WTC11 (cell line): ENCODE results near the gene NACC2.

ENCODE experiments used
- ATF1 ChIP-seq: sonication (generic); formaldehyde crosslinking; IDR thresholded peaks from 2 replicates; pipeline ENCODE4 v1.8.1; 2023; ENCODE audit warnings: mild to moderate bottlenecking, moderate library complexity, missing genetic modification reagents
- EMX1 ChIP-seq: fragments of 250-450 bp; sonication (Bioruptor Pico); IDR thresholded peaks from 2 replicates; pipeline ENCODE4 v1.8.0; 2021; ENCODE audit warnings: mild to moderate bottlenecking
- ZNF263 ChIP-seq: sonication (generic); formaldehyde crosslinking; IDR thresholded peaks from 2 replicates; pipeline ENCODE4 v1.8.1; 2022; ENCODE audit warnings: low read depth, mild to moderate bottlenecking, moderate library complexity, missing genetic modification reagents
- TF ChIP-seq, protein P1 (sequence below): sonication (generic); formaldehyde crosslinking; IDR thresholded peaks from 2 replicates; pipeline ENCODE4 v1.8.1; 2023; ENCODE audit warnings: mild to moderate bottlenecking, missing genetic modification reagents, moderate library complexity
- TF ChIP-seq, protein P2 (sequence below): fragments of 200-600 bp; IDR thresholded peaks from 2 replicates; pipeline ENCODE4 v1.8.0; 2022; ENCODE audit warnings: antibody characterized with exemption
- TF ChIP-seq, protein P3 (sequence below): fragments of 250-450 bp; sonication (Bioruptor Pico); IDR thresholded peaks from 2 replicates; pipeline ENCODE4 v1.9.0; 2021; ENCODE audit warnings: mild to moderate bottlenecking
- TF ChIP-seq, protein P4 (sequence below): sonication (generic); formaldehyde crosslinking; IDR thresholded peaks from 2 replicates; pipeline ENCODE4 v1.8.1; 2023; ENCODE audit warnings: mild to moderate bottlenecking, missing genetic modification reagents
- TF ChIP-seq, protein P5 (sequence below): sonication (generic); formaldehyde crosslinking; IDR thresholded peaks from 2 replicates; pipeline ENCODE4 v1.8.0; 2022; ENCODE audit warnings: mild to moderate bottlenecking, missing genetic modification reagents
- TF ChIP-seq, protein P6 (sequence below): fragments of 250-450 bp; sonication (Bioruptor Pico); IDR thresholded peaks from 2 replicates; pipeline ENCODE4 v1.9.0; 2021; ENCODE audit warnings: mild to moderate bottlenecking, borderline replicate concordance

DNA sequence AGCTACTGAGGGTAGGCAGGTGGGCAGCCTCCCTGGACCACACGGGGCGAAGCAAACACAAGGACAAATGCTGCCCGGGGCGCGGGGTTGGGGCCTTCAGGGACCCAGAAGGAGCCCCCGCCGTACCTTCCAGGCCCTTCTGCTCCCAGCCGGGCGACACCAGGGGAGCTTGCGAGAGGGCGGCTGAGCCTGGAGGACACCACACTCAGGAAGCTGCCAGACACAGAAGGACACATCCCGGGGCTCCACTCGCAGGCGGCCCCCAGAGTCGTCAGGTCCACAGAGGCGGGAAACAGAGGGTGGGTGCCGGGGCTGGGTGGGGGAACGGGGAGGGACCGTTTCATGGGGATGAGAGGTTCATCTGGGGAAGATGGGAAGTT, 75.4 kb downstream of the NACC2 start:
- TF ChIP-seq, protein P1, sequence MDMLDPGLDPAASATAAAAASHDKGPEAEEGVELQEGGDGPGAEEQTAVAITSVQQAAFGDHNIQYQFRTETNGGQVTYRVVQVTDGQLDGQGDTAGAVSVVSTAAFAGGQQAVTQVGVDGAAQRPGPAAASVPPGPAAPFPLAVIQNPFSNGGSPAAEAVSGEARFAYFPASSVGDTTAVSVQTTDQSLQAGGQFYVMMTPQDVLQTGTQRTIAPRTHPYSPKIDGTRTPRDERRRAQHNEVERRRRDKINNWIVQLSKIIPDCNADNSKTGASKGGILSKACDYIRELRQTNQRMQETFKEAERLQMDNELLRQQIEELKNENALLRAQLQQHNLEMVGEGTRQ (CRISPR knock-in tag), result no peak
- TF ChIP-seq EMX1 (CRISPR knock-in tag) (no peak), ATF1 (CRISPR knock-in tag) (no peak), ZNF263 (CRISPR knock-in tag) (no peak)
- TF ChIP-seq, protein P2, sequence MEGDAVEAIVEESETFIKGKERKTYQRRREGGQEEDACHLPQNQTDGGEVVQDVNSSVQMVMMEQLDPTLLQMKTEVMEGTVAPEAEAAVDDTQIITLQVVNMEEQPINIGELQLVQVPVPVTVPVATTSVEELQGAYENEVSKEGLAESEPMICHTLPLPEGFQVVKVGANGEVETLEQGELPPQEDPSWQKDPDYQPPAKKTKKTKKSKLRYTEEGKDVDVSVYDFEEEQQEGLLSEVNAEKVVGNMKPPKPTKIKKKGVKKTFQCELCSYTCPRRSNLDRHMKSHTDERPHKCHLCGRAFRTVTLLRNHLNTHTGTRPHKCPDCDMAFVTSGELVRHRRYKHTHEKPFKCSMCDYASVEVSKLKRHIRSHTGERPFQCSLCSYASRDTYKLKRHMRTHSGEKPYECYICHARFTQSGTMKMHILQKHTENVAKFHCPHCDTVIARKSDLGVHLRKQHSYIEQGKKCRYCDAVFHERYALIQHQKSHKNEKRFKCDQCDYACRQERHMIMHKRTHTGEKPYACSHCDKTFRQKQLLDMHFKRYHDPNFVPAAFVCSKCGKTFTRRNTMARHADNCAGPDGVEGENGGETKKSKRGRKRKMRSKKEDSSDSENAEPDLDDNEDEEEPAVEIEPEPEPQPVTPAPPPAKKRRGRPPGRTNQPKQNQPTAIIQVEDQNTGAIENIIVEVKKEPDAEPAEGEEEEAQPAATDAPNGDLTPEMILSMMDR, result no peak
- TF ChIP-seq, protein P3, sequence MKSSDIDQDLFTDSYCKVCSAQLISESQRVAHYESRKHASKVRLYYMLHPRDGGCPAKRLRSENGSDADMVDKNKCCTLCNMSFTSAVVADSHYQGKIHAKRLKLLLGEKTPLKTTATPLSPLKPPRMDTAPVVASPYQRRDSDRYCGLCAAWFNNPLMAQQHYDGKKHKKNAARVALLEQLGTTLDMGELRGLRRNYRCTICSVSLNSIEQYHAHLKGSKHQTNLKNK (CRISPR knock-in tag), result no peak
- TF ChIP-seq, protein P4, sequence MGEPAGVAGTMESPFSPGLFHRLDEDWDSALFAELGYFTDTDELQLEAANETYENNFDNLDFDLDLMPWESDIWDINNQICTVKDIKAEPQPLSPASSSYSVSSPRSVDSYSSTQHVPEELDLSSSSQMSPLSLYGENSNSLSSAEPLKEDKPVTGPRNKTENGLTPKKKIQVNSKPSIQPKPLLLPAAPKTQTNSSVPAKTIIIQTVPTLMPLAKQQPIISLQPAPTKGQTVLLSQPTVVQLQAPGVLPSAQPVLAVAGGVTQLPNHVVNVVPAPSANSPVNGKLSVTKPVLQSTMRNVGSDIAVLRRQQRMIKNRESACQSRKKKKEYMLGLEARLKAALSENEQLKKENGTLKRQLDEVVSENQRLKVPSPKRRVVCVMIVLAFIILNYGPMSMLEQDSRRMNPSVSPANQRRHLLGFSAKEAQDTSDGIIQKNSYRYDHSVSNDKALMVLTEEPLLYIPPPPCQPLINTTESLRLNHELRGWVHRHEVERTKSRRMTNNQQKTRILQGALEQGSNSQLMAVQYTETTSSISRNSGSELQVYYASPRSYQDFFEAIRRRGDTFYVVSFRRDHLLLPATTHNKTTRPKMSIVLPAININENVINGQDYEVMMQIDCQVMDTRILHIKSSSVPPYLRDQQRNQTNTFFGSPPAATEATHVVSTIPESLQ (CRISPR knock-in tag), result no peak
- TF ChIP-seq, protein P5, sequence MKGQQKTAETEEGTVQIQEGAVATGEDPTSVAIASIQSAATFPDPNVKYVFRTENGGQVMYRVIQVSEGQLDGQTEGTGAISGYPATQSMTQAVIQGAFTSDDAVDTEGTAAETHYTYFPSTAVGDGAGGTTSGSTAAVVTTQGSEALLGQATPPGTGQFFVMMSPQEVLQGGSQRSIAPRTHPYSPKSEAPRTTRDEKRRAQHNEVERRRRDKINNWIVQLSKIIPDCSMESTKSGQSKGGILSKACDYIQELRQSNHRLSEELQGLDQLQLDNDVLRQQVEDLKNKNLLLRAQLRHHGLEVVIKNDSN, result no peak
- TF ChIP-seq, protein P6, sequence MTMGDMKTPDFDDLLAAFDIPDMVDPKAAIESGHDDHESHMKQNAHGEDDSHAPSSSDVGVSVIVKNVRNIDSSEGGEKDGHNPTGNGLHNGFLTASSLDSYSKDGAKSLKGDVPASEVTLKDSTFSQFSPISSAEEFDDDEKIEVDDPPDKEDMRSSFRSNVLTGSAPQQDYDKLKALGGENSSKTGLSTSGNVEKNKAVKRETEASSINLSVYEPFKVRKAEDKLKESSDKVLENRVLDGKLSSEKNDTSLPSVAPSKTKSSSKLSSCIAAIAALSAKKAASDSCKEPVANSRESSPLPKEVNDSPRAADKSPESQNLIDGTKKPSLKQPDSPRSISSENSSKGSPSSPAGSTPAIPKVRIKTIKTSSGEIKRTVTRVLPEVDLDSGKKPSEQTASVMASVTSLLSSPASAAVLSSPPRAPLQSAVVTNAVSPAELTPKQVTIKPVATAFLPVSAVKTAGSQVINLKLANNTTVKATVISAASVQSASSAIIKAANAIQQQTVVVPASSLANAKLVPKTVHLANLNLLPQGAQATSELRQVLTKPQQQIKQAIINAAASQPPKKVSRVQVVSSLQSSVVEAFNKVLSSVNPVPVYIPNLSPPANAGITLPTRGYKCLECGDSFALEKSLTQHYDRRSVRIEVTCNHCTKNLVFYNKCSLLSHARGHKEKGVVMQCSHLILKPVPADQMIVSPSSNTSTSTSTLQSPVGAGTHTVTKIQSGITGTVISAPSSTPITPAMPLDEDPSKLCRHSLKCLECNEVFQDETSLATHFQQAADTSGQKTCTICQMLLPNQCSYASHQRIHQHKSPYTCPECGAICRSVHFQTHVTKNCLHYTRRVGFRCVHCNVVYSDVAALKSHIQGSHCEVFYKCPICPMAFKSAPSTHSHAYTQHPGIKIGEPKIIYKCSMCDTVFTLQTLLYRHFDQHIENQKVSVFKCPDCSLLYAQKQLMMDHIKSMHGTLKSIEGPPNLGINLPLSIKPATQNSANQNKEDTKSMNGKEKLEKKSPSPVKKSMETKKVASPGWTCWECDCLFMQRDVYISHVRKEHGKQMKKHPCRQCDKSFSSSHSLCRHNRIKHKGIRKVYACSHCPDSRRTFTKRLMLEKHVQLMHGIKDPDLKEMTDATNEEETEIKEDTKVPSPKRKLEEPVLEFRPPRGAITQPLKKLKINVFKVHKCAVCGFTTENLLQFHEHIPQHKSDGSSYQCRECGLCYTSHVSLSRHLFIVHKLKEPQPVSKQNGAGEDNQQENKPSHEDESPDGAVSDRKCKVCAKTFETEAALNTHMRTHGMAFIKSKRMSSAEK, result no peak
